Caco-2 (cell line): ENCODE measurements around the gene CCNQ. TPM values are rescaled to one million over a fixed set of nuclear protein-coding genes. Genes with fewer than 3 reads are reported as not detected.

Source experiments
- BruUV-seq: library from RNA; stranded (reverse); fragments of 400-500 nt; replicated peaks from 2 replicates; lab custom pipeline; 2021; lab: Mats Ljungman, UMichigan
- CTCF ChIA-PET: fragments of 300-600 bp; sonication (Branson Sonifier 250); formaldehyde crosslinking; loops from one replicate; lab custom pipeline; 2022; ENCODE audit warnings: antibody characterized with exemption; lab: Charles Lee
- POLR2A ChIA-PET: fragments of 300-600 bp; sonication (Branson Sonifier 250); formaldehyde crosslinking; loops from one replicate; lab custom pipeline; 2022; ENCODE audit warnings: antibody characterized with exemption; lab: Charles Lee
- DNase-seq, 2 experiments: peaks; one replicate each; pipeline versions ENCODE4 v3.0.0 to v3.0.0-alpha.2; 2020 to 2022
- H3K27me3 ChIP-seq: replicated peaks from 2 replicates; pipeline ENCODE4 v1.6.0; 2011; ENCODE audit warnings: low read length; ENCODE audit not compliant: control insufficient read depth, insufficient read depth
- H3K36me3 ChIP-seq: 2 replicates; pipeline ENCODE4 v1.5.1; 2011; ENCODE audit warnings: low read length; ENCODE audit not compliant: control insufficient read depth, insufficient read depth
- H3K4me1 ChIP-seq: fragments of 250-450 bp; sonication (Bioruptor Pico); 2 replicates; pipeline ENCODE4 v1.5.1; 2020; ENCODE audit warnings: mild to moderate bottlenecking
- H3K4me3 ChIP-seq: 2 replicates; pipeline ENCODE4 v1.5.1; 2011; ENCODE audit warnings: low read depth, mild to moderate bottlenecking, control low read depth, low read length
- H3K9me3 ChIP-seq: fragments of 250-450 bp; sonication (Bioruptor Pico); 2 replicates; pipeline ENCODE4 v1.5.1; 2020; ENCODE audit warnings: mild to moderate bottlenecking, moderate library complexity
- H3K27ac Mint-ChIP-seq: one replicate; pipeline ENCODE4 v1.8.0; 2022; ENCODE audit warnings: mixed read lengths; ENCODE audit not compliant: unreplicated experiment
- H3K27me3 Mint-ChIP-seq: one replicate; pipeline ENCODE4 v1.8.0; 2022; ENCODE audit warnings: mixed read lengths; ENCODE audit not compliant: insufficient read depth, unreplicated experiment
- H3K36me3 Mint-ChIP-seq: one replicate; pipeline ENCODE4 v1.8.0; 2022; ENCODE audit warnings: mild to moderate bottlenecking, mixed read lengths; ENCODE audit not compliant: insufficient read depth, unreplicated experiment
- H3K4me1 Mint-ChIP-seq: one replicate; pipeline ENCODE4 v1.8.0; 2022; ENCODE audit warnings: low read depth, mixed read lengths; ENCODE audit not compliant: unreplicated experiment
- H3K4me3 Mint-ChIP-seq: one replicate; pipeline ENCODE4 v1.8.0; 2022; ENCODE audit warnings: mild to moderate bottlenecking, moderate library complexity, mixed read lengths; ENCODE audit not compliant: unreplicated experiment
- H3K9me3 Mint-ChIP-seq: one replicate; pipeline ENCODE4 v1.8.0; 2022; ENCODE audit warnings: mixed read lengths; ENCODE audit not compliant: unreplicated experiment
- CTCF ChIP-seq, 2 experiments: fragments of 200-600 bp in 1 of 2; IDR thresholded peaks; 1 replicate in 1 of 2; 2 replicates in 1 of 2; pipeline versions ENCODE4 v1.5.1 to v1.8.0; 2011 to 2022; ENCODE audit warnings: antibody characterized with exemption in 1 of 2, control low read depth in 1 of 2, inconsistent platforms in 1 of 2, low read depth in 1 of 2, low read length in 1 of 2, mild to moderate bottlenecking in 1 of 2, moderate library complexity in 1 of 2; ENCODE audit not compliant: insufficient read depth in 1 of 2, severe bottlenecking in 1 of 2, unreplicated experiment in 1 of 2
- intact Hi-C: fragments of 100-400 bp; cut with micrococcal nuclease; formaldehyde crosslinking; loops from one replicate; pipeline ENCODE4 v1.10.0; 2022; ENCODE audit not compliant: unreplicated experiment
- total RNA-seq: library from RNA; stranded (reverse); gene quantifications from 2 replicates; pipeline ENCODE4 v1.2.3, GENCODE V29; 2022

CCNQ gene
- total RNA-seq, 1 experiment from 2014 or later: 23.8 TPM

DNA sequence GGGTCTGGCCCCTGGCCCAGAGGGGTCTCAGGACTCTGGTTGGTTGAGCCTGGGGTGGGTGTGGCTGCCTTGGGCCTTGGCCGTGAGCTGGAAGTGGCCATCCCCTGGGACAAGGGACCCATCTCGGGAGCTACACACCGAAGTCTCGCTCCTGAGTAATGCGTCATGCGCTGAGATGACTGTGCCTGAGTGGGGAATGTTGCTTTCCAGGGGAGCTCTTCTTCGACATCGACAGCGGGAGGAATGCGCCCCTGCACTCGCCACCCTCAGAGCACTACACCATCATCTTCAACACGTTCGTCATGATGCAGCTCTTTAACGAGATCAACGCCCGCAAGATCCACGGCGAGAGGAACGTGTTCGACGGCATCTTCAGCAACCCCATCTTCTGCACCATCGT is 38.5 kb downstream of the CCNQ start:
- Histone ChIP-seq H3K4me3 (no peak overlapping the region), H3K36me3 (no peaks in the 10 kb centered on the region), H3K9me3 (no peaks in the 10 kb centered on the region), H3K27me3 (no peaks in the 10 kb centered on the region), H3K4me1 (no peaks in the 10 kb centered on the region)
- peaks cover 2% of the 10 kb centered on the region for H3K27me3 Mint-ChIP-seq
- intact Hi-C loops: no loop called here
- no peak overlapping the region for H3K27ac Mint-ChIP-seq
- POLR2A ChIA-PET: no interaction called here
- no peak overlapping the region for H3K4me3 Mint-ChIP-seq
- no peak for DNase-seq
- CTCF ChIA-PET: interaction anchor here (0.5 to 0.6 kb wide), 2 partner anchors 14 to 236 kb away, joined by 3 to 4 read pairs; no protein-coding TSS in a partner anchor
- H3K36me3 Mint-ChIP-seq: no peaks in the 10 kb centered on the region
- H3K4me1 Mint-ChIP-seq: no peaks in the 10 kb centered on the region
- no TSS peak for BruUV-seq
- no peaks in the 10 kb centered on the region for H3K9me3 Mint-ChIP-seq
- TF ChIP-seq CTCF (IDR thresholded peaks at IDR 0.05; ENCODE audit: insufficient read depth in 1 of 2, low read depth in 1 of 2, low read length in 1 of 2, severe bottlenecking in 1 of 2, unreplicated experiment in 1 of 2): no peak

- no peak for DNase-seq
- intact Hi-C loops: loop anchor here (5.0 kb wide), 1 partner anchor 37 kb away; the partner anchor contains the start of gene CCNQ
- H3K4me1 Mint-ChIP-seq: no peaks in the 10 kb centered on the region
- peaks cover 2% of the 10 kb centered on the region for H3K27me3 Mint-ChIP-seq
- H3K4me1 ChIP-seq: no peaks in the 10 kb centered on the region
- H3K4me3 Mint-ChIP-seq: no peak overlapping the region
- ChIA-PET CTCF (interaction anchor here (0.5 to 0.6 kb wide), 2 partner anchors 14 to 236 kb away, joined by 3 to 4 read pairs; no protein-coding TSS in a partner anchor), POLR2A (no interaction called here)
- no peaks in the 10 kb centered on the region for H3K36me3 ChIP-seq
- no peak overlapping the region for H3K27ac Mint-ChIP-seq
- no peaks in the 10 kb centered on the region for H3K9me3 ChIP-seq
- H3K9me3 Mint-ChIP-seq: no peaks in the 10 kb centered on the region
- no peak for TF ChIP-seq CTCF (IDR thresholded peaks at IDR 0.05; ENCODE audit: insufficient read depth in 1 of 2, low read depth in 1 of 2, low read length in 1 of 2, severe bottlenecking in 1 of 2, unreplicated experiment in 1 of 2)
- no TSS peak for BruUV-seq
- H3K4me3 ChIP-seq: no peak overlapping the region
- H3K27me3 ChIP-seq: no peaks in the 10 kb centered on the region
- no peaks in the 10 kb centered on the region for H3K36me3 Mint-ChIP-seq
Measured at GRCh38 chrX:153560000-153560399, 38.9 kb downstream of the CCNQ start.

DNA sequence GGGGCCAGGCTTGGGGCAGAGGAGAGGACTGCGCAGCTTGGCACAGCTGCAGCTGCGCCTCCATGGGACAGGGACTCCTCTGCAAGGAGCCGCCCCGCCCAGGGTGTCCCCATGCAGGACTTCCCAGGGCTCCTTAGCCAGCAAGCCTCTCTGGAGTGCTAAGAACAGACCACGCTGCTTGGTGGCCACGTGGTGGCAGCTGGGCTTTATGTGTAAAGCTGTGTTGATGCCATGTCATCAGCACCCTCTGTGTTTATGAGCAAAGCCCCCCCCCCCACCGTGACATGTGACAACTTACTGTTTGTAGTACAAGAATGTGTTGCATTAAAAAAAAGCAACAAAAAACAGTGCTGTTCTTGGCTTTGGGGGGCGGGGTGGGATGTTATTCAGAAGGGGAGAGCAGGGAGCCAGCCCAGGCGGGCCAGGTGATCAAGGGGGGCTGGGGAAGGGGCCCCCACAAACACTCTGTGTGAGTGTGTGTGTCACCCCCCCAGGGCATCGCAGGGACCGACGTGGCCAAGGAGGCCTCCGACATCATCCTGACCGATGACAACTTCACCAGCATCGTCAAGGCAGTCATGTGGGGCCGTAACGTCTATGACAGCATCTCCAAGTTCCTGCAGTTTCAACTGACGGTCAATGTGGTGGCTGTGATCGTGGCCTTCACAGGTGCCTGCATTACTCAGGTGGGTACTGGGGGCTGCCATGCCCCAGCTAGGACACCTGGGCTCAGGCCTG is 41.2 kb downstream of the CCNQ start:
- no peaks in the 10 kb centered on the region for H3K9me3 ChIP-seq
- H3K36me3 ChIP-seq: no peaks in the 10 kb centered on the region
- intact Hi-C loops: loop anchor here (1.0 to 5.0 kb wide), 2 partner anchors 40 to 111 kb away; partner anchors contain the start of gene CCNQ
- Mint-ChIP-seq H3K9me3 (no peaks in the 10 kb centered on the region), H3K4me3 (no peak overlapping the region), H3K27ac (no peak overlapping the region), H3K27me3 (peaks cover 2% of the 10 kb centered on the region), H3K36me3 (no peaks in the 10 kb centered on the region), H3K4me1 (no peaks in the 10 kb centered on the region)
- H3K27me3 ChIP-seq: no peaks in the 10 kb centered on the region
- no peak for TF ChIP-seq CTCF (IDR thresholded peaks at IDR 0.05; ENCODE audit: insufficient read depth in 1 of 2, low read depth in 1 of 2, low read length in 1 of 2, severe bottlenecking in 1 of 2, unreplicated experiment in 1 of 2)
- no peaks in the 10 kb centered on the region for H3K4me1 ChIP-seq
- no TSS peak for BruUV-seq
- H3K4me3 ChIP-seq: no peak overlapping the region
- POLR2A ChIA-PET: no interaction called here
- no peak for DNase-seq
- CTCF ChIA-PET: interaction anchor here (0.7 kb wide), 1 partner anchor 15 kb away, joined by 3 read pairs; no protein-coding TSS in a partner anchor
